ENCODE data around the gene SPATA19.

- TF ChIP-seq CTCF (tag by site-specific recombination; IDR thresholded peaks at IDR 0.05) (no peak), ZNF211 (tag by site-specific recombination; IDR thresholded peaks at IDR 0.05; ENCODE audit: low read depth) (no peak), ZBTB17 (tag by site-specific recombination; IDR thresholded peaks at IDR 0.05) (no peak), ZNF692 (tag by site-specific recombination; IDR thresholded peaks at IDR 0.05) (no peak), MYNN (tag by site-specific recombination; IDR thresholded peaks at IDR 0.05; ENCODE audit: borderline replicate concordance) (no peak)
These were observed 19.4 kb upstream of the SPATA19 start for GRCh38 chr11:133864756-133865155.

All from HEK293 (cell line).